Endothelial cell of umbilical vein (primary cell): ENCODE data around the gene MIGA2. TPM values are rescaled to one million over a fixed set of nuclear protein-coding genes. Genes with fewer than 3 reads are reported as not detected.

Experiments used
- BruUV-seq: library from RNA; stranded (reverse); fragments of 400-500 nt; replicated peaks from 2 replicates; lab custom pipeline; 2021; lab: Mats Ljungman, UMichigan
- CTCF ChIA-PET: fragments of 300-600, 350-600 bp; sonication (Branson Sonifier 250); formaldehyde crosslinking; loops from one replicate; lab custom pipeline; 2021; ENCODE audit warnings: antibody characterized with exemption, inconsistent platforms; lab: Charles Lee
- POLR2A ChIA-PET: fragments of 300-600, 350-600 bp; sonication (Branson Sonifier 250); formaldehyde crosslinking; loops from one replicate; lab custom pipeline; 2021; ENCODE audit warnings: antibody characterized with exemption, inconsistent platforms; lab: Charles Lee
- DNase-seq: peaks from one replicate; pipeline ENCODE4 v3.0.0-alpha.2; 2011; ENCODE audit warnings: low read depth, low spot score
- FAIRE-seq: peaks from 2 replicates; lab custom pipeline; 2011; peaks lifted over from hg19 to GRCh38; lab: Jason Lieb, UNC
- H2AFZ ChIP-seq: 2 replicates; pipeline ENCODE4 v1.6.0; 2012; ENCODE audit warnings: low read depth, low read length, control low read depth, inconsistent platforms
- H3K27ac ChIP-seq: 2 replicates; pipeline ENCODE4 v1.5.1; 2011; ENCODE audit warnings: low read depth, mild to moderate bottlenecking, control low read depth, low read length, moderate library complexity; ENCODE audit not compliant: insufficient read depth
- H3K27me3 ChIP-seq, 2 experiments: 2 replicates each; pipeline versions ENCODE4 v1.6.0 to v1.6.1; 2011; ENCODE audit warnings: low read length in 2 of 2, mixed read lengths in 1 of 2; ENCODE audit not compliant: control insufficient read depth in 2 of 2, insufficient read depth in 2 of 2
- H3K36me3 ChIP-seq, 2 experiments: 2 replicates in 1 of 2; 3 replicates in 1 of 2; pipeline ENCODE4 v1.5.1; 2011; ENCODE audit warnings: low read length in 2 of 2, mild to moderate bottlenecking in 1 of 2, moderate library complexity in 1 of 2; ENCODE audit not compliant: control insufficient read depth in 2 of 2, insufficient read depth in 2 of 2; ENCODE audit errors: extremely low read depth in 1 of 2
- H3K4me1 ChIP-seq: 3 replicates; pipeline ENCODE4 v1.5.1; 2011; ENCODE audit warnings: mild to moderate bottlenecking, low read length; ENCODE audit not compliant: control insufficient read depth, insufficient read depth; ENCODE audit errors: extremely low read depth
- H3K4me2 ChIP-seq: 2 replicates; pipeline ENCODE4 v1.6.1; 2011; ENCODE audit warnings: low read length, control low read depth, mixed read lengths; ENCODE audit not compliant: insufficient read depth
- H3K4me3 ChIP-seq, 3 experiments: fragments of 200-600 bp in 1 of 3; sonication (generic), shearing (Covaris generic) in 1 of 3; replicated peaks in 1 of 3; 2 replicates each; pipeline ENCODE4 v1.5.1; 2011 to 2016; ENCODE audit warnings: control low read depth in 3 of 3, low read length in 3 of 3, mild to moderate bottlenecking in 2 of 3, inconsistent platforms in 1 of 3, low read depth in 1 of 3, moderate library complexity in 1 of 3; ENCODE audit not compliant: insufficient read depth in 1 of 3
- H3K79me2 ChIP-seq: 2 replicates; pipeline ENCODE4 v1.6.0; 2012; ENCODE audit warnings: low read length, inconsistent platforms; ENCODE audit not compliant: control insufficient read depth, insufficient read depth
- H3K9ac ChIP-seq: replicated peaks from 2 replicates; pipeline ENCODE3; 2011; ENCODE audit warnings: low read length, control low read depth; ENCODE audit not compliant: insufficient read depth; ENCODE audit errors: extremely low read depth
- H3K9me1 ChIP-seq: replicated peaks from 3 replicates; pipeline ENCODE4 v1.6.0; 2011; ENCODE audit warnings: mild to moderate bottlenecking, low read length; ENCODE audit not compliant: control insufficient read depth, insufficient read depth; ENCODE audit errors: extremely low read depth
- H3K9me3 ChIP-seq: replicated peaks from 2 replicates; pipeline ENCODE4 v1.5.1; 2012; ENCODE audit warnings: low read length, inconsistent platforms; ENCODE audit not compliant: control insufficient read depth, insufficient read depth
- H4K20me1 ChIP-seq: replicated peaks from 2 replicates; pipeline ENCODE3; 2011; ENCODE audit warnings: mild to moderate bottlenecking, low read length; ENCODE audit not compliant: control insufficient read depth, insufficient read depth; ENCODE audit errors: extremely low read depth
- EZH2 ChIP-seq: IDR thresholded peaks from 2 replicates; pipeline ENCODE4 v1.6.1; 2012; ENCODE audit warnings: borderline replicate concordance, low read depth, mild to moderate bottlenecking, moderate library complexity, low read length, inconsistent platforms; ENCODE audit not compliant: severe bottlenecking
- FOS ChIP-seq: IDR thresholded peaks from 2 replicates; pipeline ENCODE4 v1.6.1; 2011; ENCODE audit warnings: mild to moderate bottlenecking, low read length, moderate library complexity, borderline replicate concordance; ENCODE audit not compliant: insufficient read depth
- GATA2 ChIP-seq: IDR thresholded peaks from 2 replicates; pipeline ENCODE4 v1.7.0; 2011; ENCODE audit warnings: low read depth, mild to moderate bottlenecking, moderate library complexity, mixed read lengths, low read length; ENCODE audit not compliant: insufficient read length, insufficient read depth
- JUN ChIP-seq: IDR thresholded peaks from 2 replicates; pipeline ENCODE4 v1.6.1; 2011; ENCODE audit warnings: borderline replicate concordance, low read depth; ENCODE audit not compliant: insufficient read length, insufficient read depth
- MYC ChIP-seq: IDR thresholded peaks from one replicate; pipeline ENCODE4 v1.6.1; 2011; ENCODE audit warnings: mild to moderate bottlenecking, low read depth, low read length
- POLR2A ChIP-seq: IDR thresholded peaks from 2 replicates; pipeline ENCODE4 v1.6.1; 2012; ENCODE audit warnings: low read depth, mild to moderate bottlenecking, control low read depth, low read length
- POLR2AphosphoS5 ChIP-seq: IDR thresholded peaks from 2 replicates; pipeline ENCODE4 v1.6.1; 2012; ENCODE audit warnings: low read depth, mild to moderate bottlenecking, control low read depth, low read length, moderate library complexity; ENCODE audit not compliant: insufficient read depth
- dilution Hi-C: fragments of 300-500 bp; cut with MboI; formaldehyde crosslinking; loops from one replicate; pipeline ENCODE4 v1.15.0; 2019; ENCODE audit warnings: low sequenced_read_pairs; ENCODE audit not compliant: extremely low pct_ligation_motif_present
- intact Hi-C: fragments of 100-400 bp; cut with micrococcal nuclease; formaldehyde crosslinking; loops from one replicate; pipeline ENCODE4 v1.10.0; 2022
- polyA plus RNA-seq, 4 experiments: library from polyadenylated mRNA; depleted of rRNA in 3 of 4; stranded (reverse) in 3 of 4; unstranded in 1 of 4; fragments of >200 nt; gene quantifications; 2 replicates each; pipeline versions ENCODE4 v1.2.1 to v1.2.3, GENCODE V29; 2011 to 2012; ENCODE audit warnings: missing spikeins in 1 of 4
- total RNA-seq: library from RNA; stranded (reverse); gene quantifications from 2 replicates; pipeline ENCODE4 v1.2.3, GENCODE V29; 2021
- TF ChIP-seq, protein P1 (sequence below): IDR thresholded peaks from 2 replicates; pipeline ENCODE4 v1.6.1; 2011; ENCODE audit not compliant: insufficient read depth, insufficient read length
- TF ChIP-seq, protein P2 (sequence below), 2 donors: IDR thresholded peaks; 1 replicate in 1 of 2; 2 replicates in 1 of 2; pipeline ENCODE4 v1.5.1; 2011; ENCODE audit warnings: low read length in 2 of 2, mild to moderate bottlenecking in 2 of 2, moderate library complexity in 2 of 2, control low read depth in 1 of 2, inconsistent platforms in 1 of 2, low read depth in 1 of 2; ENCODE audit not compliant: insufficient read depth in 1 of 2; ENCODE audit errors: extremely low read depth in 1 of 2

The MIGA2 gene
- total and polyA plus RNA-seq, 2 donors (not counting 3 experiments of a cell fraction or from before 2014, with no cell fraction given) = 27.7 to 28.0 TPM

DNA sequence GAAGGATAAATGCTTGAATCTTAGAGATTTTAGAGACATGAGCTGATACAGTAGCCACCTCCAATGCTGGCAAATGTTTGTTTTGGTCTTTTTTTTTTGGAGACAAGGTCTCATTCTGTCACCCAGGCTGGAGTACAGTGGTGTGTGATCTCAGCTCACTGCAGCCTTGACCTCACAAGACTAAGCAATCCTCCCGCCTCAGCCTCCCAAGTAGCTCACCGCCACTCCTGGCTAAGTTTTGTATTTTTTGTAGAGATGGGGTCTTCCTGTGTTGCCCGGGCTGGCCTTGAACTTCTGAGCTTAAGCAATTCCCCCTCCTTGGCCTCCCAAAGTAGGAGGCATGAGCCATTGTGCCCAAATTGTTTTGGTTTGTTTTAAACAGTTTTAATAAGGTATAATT, 37.7 kb downstream of the MIGA2 start:
- H3K9ac ChIP-seq = no peak overlapping the region
- no peaks in the 10 kb centered on the region for H3K4me1 ChIP-seq
- no peak overlapping the region for H3K27ac ChIP-seq
- CTCF ChIA-PET = interaction anchor here (1.5 kb wide), 1 partner anchor 15 kb away, joined by 5 read pairs; no protein-coding TSS in a partner anchor
- intact Hi-C loops (no loop called here), dilution Hi-C loops (no loop called here)
- H3K79me2 ChIP-seq = no peaks in the 10 kb centered on the region
- no peaks in the 10 kb centered on the region for H4K20me1 ChIP-seq
- H3K36me3 ChIP-seq = peaks cover 0 to 5% of the 10 kb centered on the region in 2 experiments
- H3K4me2 ChIP-seq = no peak overlapping the region
- H3K27me3 ChIP-seq = no peaks in the 10 kb centered on the region
- POLR2A ChIA-PET = no interaction called here
- no TSS peak for BruUV-seq
- TF ChIP-seq EZH2 (no peak), POLR2A (no peak), MYC (no peak), GATA2 (no peak), FOS (no peak), JUN (no peak), POLR2AphosphoS5 (no peak)
- TF ChIP-seq, protein P1, sequence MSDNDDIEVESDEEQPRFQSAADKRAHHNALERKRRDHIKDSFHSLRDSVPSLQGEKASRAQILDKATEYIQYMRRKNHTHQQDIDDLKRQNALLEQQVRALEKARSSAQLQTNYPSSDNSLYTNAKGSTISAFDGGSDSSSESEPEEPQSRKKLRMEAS = no peak
- TF ChIP-seq, protein P2, sequence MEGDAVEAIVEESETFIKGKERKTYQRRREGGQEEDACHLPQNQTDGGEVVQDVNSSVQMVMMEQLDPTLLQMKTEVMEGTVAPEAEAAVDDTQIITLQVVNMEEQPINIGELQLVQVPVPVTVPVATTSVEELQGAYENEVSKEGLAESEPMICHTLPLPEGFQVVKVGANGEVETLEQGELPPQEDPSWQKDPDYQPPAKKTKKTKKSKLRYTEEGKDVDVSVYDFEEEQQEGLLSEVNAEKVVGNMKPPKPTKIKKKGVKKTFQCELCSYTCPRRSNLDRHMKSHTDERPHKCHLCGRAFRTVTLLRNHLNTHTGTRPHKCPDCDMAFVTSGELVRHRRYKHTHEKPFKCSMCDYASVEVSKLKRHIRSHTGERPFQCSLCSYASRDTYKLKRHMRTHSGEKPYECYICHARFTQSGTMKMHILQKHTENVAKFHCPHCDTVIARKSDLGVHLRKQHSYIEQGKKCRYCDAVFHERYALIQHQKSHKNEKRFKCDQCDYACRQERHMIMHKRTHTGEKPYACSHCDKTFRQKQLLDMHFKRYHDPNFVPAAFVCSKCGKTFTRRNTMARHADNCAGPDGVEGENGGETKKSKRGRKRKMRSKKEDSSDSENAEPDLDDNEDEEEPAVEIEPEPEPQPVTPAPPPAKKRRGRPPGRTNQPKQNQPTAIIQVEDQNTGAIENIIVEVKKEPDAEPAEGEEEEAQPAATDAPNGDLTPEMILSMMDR (IDR thresholded peaks at IDR 0.05; ENCODE audit: extremely low read depth in 1 of 2, insufficient read depth in 1 of 2, low read depth in 1 of 2, low read length in 2 of 2) = no peak
- DNase-seq (no peak), FAIRE-seq (no peak)
- no peak overlapping the region for H3K4me3 ChIP-seq
- H3K9me1 ChIP-seq = no peaks in the 10 kb centered on the region
- no peaks in the 10 kb centered on the region for H3K9me3 ChIP-seq
- no peak overlapping the region for H2AFZ ChIP-seq
